ENCODE data around the gene CDK5RAP2.

- TF ChIP-seq CTCF (IDR thresholded peaks at IDR 0.05; ENCODE audit: poor library complexity), result no peak
- TF ChIP-seq EZH2 (IDR thresholded peaks at IDR 0.05; ENCODE audit: borderline replicate concordance), result no peak
Observed at GRCh38 chr9:120374817-120375216, 205.2 kb downstream of the CDK5RAP2 start.
